H1 (cell line): ENCODE data around the gene ZNF726. TPM values are rescaled to one million over a fixed set of nuclear protein-coding genes. Genes with fewer than 3 reads are reported as not detected.

Experiments used
- CTCF ChIA-PET: fragments of 300-600 bp; sonication (Branson Sonifier 250); formaldehyde crosslinking; loops from one replicate; lab custom pipeline; 2021; ENCODE audit not compliant: partially characterized antibody; lab: Charles Lee
- POLR2A ChIA-PET: fragments of 300-600 bp; sonication (Branson Sonifier 250); formaldehyde crosslinking; loops from one replicate; lab custom pipeline; 2021; ENCODE audit warnings: inconsistent platforms; ENCODE audit not compliant: partially characterized antibody; lab: Charles Lee
- DNase-seq, 2 experiments: peaks; one replicate each; pipeline versions ENCODE4 v3.0.0 to v3.0.0-alpha.2; 2010 to 2022; ENCODE audit warnings: low spot score in 2 of 2, low read depth in 1 of 2, mixed read lengths in 1 of 2
- FAIRE-seq: peaks from 2 replicates; lab custom pipeline; 2011; peaks lifted over from hg19 to GRCh38; lab: Jason Lieb, UNC
- H2AFZ ChIP-seq: 2 replicates; pipeline ENCODE4 v1.8.1; 2012; ENCODE audit warnings: low read length, inconsistent platforms
- H2AK5ac ChIP-seq: 2 replicates; pipeline ENCODE4 v1.6.1; 2013; ENCODE audit warnings: low read depth, low read length
- H2BK120ac ChIP-seq: replicated peaks from 2 replicates; pipeline ENCODE3; 2013; ENCODE audit warnings: low read depth, low read length, inconsistent platforms
- H2BK12ac ChIP-seq: 2 replicates; pipeline ENCODE4 v1.6.1; 2013; ENCODE audit warnings: low read depth, low read length
- H2BK15ac ChIP-seq: 2 replicates; pipeline ENCODE4 v1.6.1; 2013; ENCODE audit warnings: low read length
- H2BK20ac ChIP-seq: 2 replicates; pipeline ENCODE4 v1.6.1; 2013; ENCODE audit warnings: low read length
- H2BK5ac ChIP-seq: 2 replicates; pipeline ENCODE4 v1.6.1; 2013; ENCODE audit warnings: low read depth, low read length
- H3K14ac ChIP-seq: 2 replicates; pipeline ENCODE4 v1.6.1; 2013; ENCODE audit warnings: inconsistent platforms; ENCODE audit not compliant: insufficient read length
- H3K18ac ChIP-seq: 2 replicates; pipeline ENCODE4 v1.6.1; 2013; ENCODE audit warnings: low read length; ENCODE audit errors: extremely low read depth
- H3K23ac ChIP-seq: 2 replicates; pipeline ENCODE4 v1.6.1; 2013; ENCODE audit warnings: inconsistent platforms; ENCODE audit not compliant: insufficient read length
- H3K23me2 ChIP-seq: 2 replicates; pipeline ENCODE4 v1.6.1; 2013; ENCODE audit warnings: low read depth, low read length
- H3K27ac ChIP-seq: 2 replicates; pipeline ENCODE4 v1.6.1; 2011; ENCODE audit warnings: low read depth, low read length, inconsistent platforms
- H3K27me3 ChIP-seq, 4 experiments: replicated peaks in 1 of 4; 1 replicate in 1 of 4; 2 replicates in 3 of 4; pipeline versions ENCODE4 v1.6.1 to v1.8.1; 2011 to 2013; ENCODE audit warnings: low read length in 3 of 4, mild to moderate bottlenecking in 3 of 4, inconsistent platforms in 2 of 4, mixed read lengths in 2 of 4, moderate library complexity in 1 of 4; ENCODE audit not compliant: control insufficient read depth in 3 of 4, insufficient read depth in 3 of 4; ENCODE audit errors: extremely low read depth in 1 of 4
- H3K36me3 ChIP-seq, 4 experiments: 2 replicates each; pipeline versions ENCODE4 v1.6.1 to v1.8.1; 2011 to 2013; ENCODE audit warnings: mild to moderate bottlenecking in 4 of 4, low read length in 3 of 4, moderate library complexity in 2 of 4, control low read depth in 1 of 4, inconsistent platforms in 1 of 4; ENCODE audit not compliant: insufficient read depth in 4 of 4, control insufficient read depth in 2 of 4
- H3K4ac ChIP-seq: replicated peaks from 2 replicates; pipeline ENCODE3; 2013; ENCODE audit warnings: low read length, low read depth, mixed read lengths, inconsistent platforms; ENCODE audit not compliant: insufficient read length
- H3K4me1 ChIP-seq, 4 experiments: replicated peaks in 1 of 4; 1 replicate in 1 of 4; 2 replicates in 3 of 4; pipeline versions ENCODE4 v1.6.1 to v1.8.1; 2011 to 2013; ENCODE audit warnings: low read length in 3 of 4, inconsistent platforms in 2 of 4, mixed read lengths in 1 of 4; ENCODE audit not compliant: insufficient read depth in 4 of 4, control insufficient read depth in 3 of 4
- H3K4me2 ChIP-seq, 2 experiments: 2 replicates each; pipeline versions ENCODE4 v1.6.1 to v1.8.1; 2011 to 2013; ENCODE audit warnings: low read depth in 2 of 2, low read length in 2 of 2, control low read depth in 1 of 2, inconsistent platforms in 1 of 2, mild to moderate bottlenecking in 1 of 2; ENCODE audit not compliant: insufficient read depth in 1 of 2
- H3K4me3 ChIP-seq, 4 experiments: fragments of 200-600, 300-600 bp in 1 of 4; sonication (generic), shearing (Covaris generic), sonication (Bioruptor Twin) in 1 of 4; 2 replicates each; pipeline versions ENCODE4 v1.5.1 to v1.8.1; 2011 to 2016; ENCODE audit warnings: low read length in 4 of 4, low read depth in 3 of 4, control low read depth in 2 of 4, inconsistent platforms in 2 of 4, mild to moderate bottlenecking in 2 of 4, mixed read lengths in 1 of 4, moderate library complexity in 1 of 4; ENCODE audit not compliant: insufficient read depth in 2 of 4; ENCODE audit errors: extremely low read depth in 1 of 4
- H3K56ac ChIP-seq: replicated peaks from 2 replicates; pipeline ENCODE3; 2013; ENCODE audit warnings: low read depth, mild to moderate bottlenecking, mixed read lengths, low read length, inconsistent platforms; ENCODE audit not compliant: insufficient read length
- H3K79me1 ChIP-seq: 2 replicates; pipeline ENCODE4 v1.6.1; 2013; ENCODE audit warnings: low read depth, low read length, control low read depth
- H3K79me2 ChIP-seq, 2 experiments: 2 replicates each; pipeline versions ENCODE4 v1.6.1 to v1.8.1; 2012 to 2013; ENCODE audit warnings: low read length in 2 of 2, mild to moderate bottlenecking in 2 of 2, inconsistent platforms in 1 of 2; ENCODE audit not compliant: insufficient read depth in 2 of 2, control insufficient read depth in 1 of 2
- H3K9ac ChIP-seq, 4 experiments: replicated peaks in 1 of 4; 1 replicate in 1 of 4; 2 replicates in 3 of 4; pipeline versions ENCODE4 v1.6.1 to v1.8.1; 2011 to 2013; ENCODE audit warnings: low read depth in 3 of 4, low read length in 3 of 4, control low read depth in 2 of 4, mild to moderate bottlenecking in 2 of 4, moderate library complexity in 2 of 4, inconsistent platforms in 1 of 4; ENCODE audit errors: extremely low read depth in 1 of 4
- H3K9me3 ChIP-seq, 2 experiments: 2 replicates each; pipeline versions ENCODE4 v1.6.1 to v1.8.1; 2012 to 2013; ENCODE audit warnings: mild to moderate bottlenecking in 2 of 2, moderate library complexity in 2 of 2, control low read depth in 1 of 2, inconsistent platforms in 1 of 2, low read depth in 1 of 2, low read length in 1 of 2, mixed read lengths in 1 of 2; ENCODE audit not compliant: insufficient read depth in 2 of 2
- H4K20me1 ChIP-seq, 2 experiments: replicated peaks in 1 of 2; 2 replicates each; pipeline versions ENCODE3 to v1.8.1; 2011 to 2013; ENCODE audit warnings: inconsistent platforms in 2 of 2, low read length in 2 of 2, mild to moderate bottlenecking in 1 of 2; ENCODE audit not compliant: insufficient read depth in 2 of 2, control insufficient read depth in 1 of 2
- H4K5ac ChIP-seq: 2 replicates; pipeline ENCODE4 v1.6.1; 2013; ENCODE audit warnings: low read length, low read depth, mixed read lengths, inconsistent platforms; ENCODE audit not compliant: insufficient read length
- H4K8ac ChIP-seq: 2 replicates; pipeline ENCODE4 v1.8.0; 2013; ENCODE audit warnings: mild to moderate bottlenecking, moderate library complexity, low read length, inconsistent platforms; ENCODE audit not compliant: insufficient read depth; ENCODE audit errors: extremely low read depth
- H4K91ac ChIP-seq: replicated peaks from 2 replicates; pipeline ENCODE3; 2013; ENCODE audit warnings: low read length, mixed read lengths, inconsistent platforms; ENCODE audit not compliant: insufficient read length
- JUN ChIP-seq: IDR thresholded peaks from 2 replicates; pipeline ENCODE4 v1.6.1; 2011; ENCODE audit warnings: low read depth, mild to moderate bottlenecking, improper control_type of control experiment, low read length
- PHF8 ChIP-seq: fragments of 200-600 bp; sonication (generic); conservative IDR thresholded peaks from 2 replicates; pipeline ENCODE4 v1.7.1; 2012; ENCODE audit warnings: low read depth, mild to moderate bottlenecking, inconsistent platforms, low read length, moderate library complexity
- ZNF274 ChIP-seq: IDR thresholded peaks from 2 replicates; pipeline ENCODE4 v1.7.0; 2012; ENCODE audit warnings: low read length, borderline replicate concordance; ENCODE audit errors: extremely low read depth
- WGBS, 2 experiments: shearing (Covaris generic) in 1 of 2; methylation state at CpG; one replicate each; pipeline versions ENCODE4 v1.1.6 to v1.1.7; 2013 to 2015; ENCODE audit warnings: low lambda C conversion rate in 2 of 2, mixed read lengths in 2 of 2, inconsistent platforms in 1 of 2, low coverage in 1 of 2, missing lambda C conversion rate in 1 of 2; ENCODE audit not compliant: insufficient replicate concordance in 2 of 2, insufficient coverage in 1 of 2, insufficient read length in 1 of 2; ENCODE audit errors: extremely low coverage in 1 of 2, missing lambda C conversion rate in 1 of 2; 5-methylcytosine and 5-hydroxymethylcytosine counted together
- long read RNA-seq, 2 experiments: library from RNA in 1 of 2; library from capped mRNA in 1 of 2; stranded (forward); transcript quantifications; one replicate each; pipeline ENCODE4 v2.0.0, GENCODE V29; 2021; ENCODE audit warnings: inconsistent platforms in 1 of 2
- polyA minus RNA-seq, 3 experiments: library from RNA; depleted of rRNA, polyadenylated mRNA; stranded (reverse); fragments of >200 nt; gene quantifications; 1 replicate in 2 of 3; 2 replicates in 1 of 3; pipeline ENCODE4 v1.2.3, GENCODE V29; 2011
- polyA plus RNA-seq, 7 experiments: library from polyadenylated mRNA; depleted of rRNA in 3 of 7; stranded (reverse) in 5 of 7; unstranded in 2 of 7; fragments of >200 nt in 5 of 7; fragments of 200-250 nt in 2 of 7; gene quantifications; 1 replicate in 5 of 7; 2 replicates in 1 of 7; 4 replicates in 1 of 7; pipeline versions ENCODE4 v1.2.1 to v1.2.3, GENCODE V29; 2011 to 2013; ENCODE audit warnings: missing spikeins in 2 of 7, mixed read lengths in 2 of 7
- total RNA-seq: library from RNA; stranded (reverse); fragmentation: NEBNext Ultra II Directional; extraction: Animal tissue kit (Norgen Biotek cat#: 25700); gene quantifications from 2 replicates; pipeline ENCODE4 v1.2.1, GENCODE V29; 2021

ZNF726 gene
- total RNA-seq: not detected in 2 replicates
- not detected in 2 replicates for polyA plus RNA-seq (2011; rRNA removed)
- not detected for polyA plus RNA-seq (2011; cell fraction: cytosol; rRNA removed)
- not detected for polyA plus RNA-seq (2011; cell fraction: nucleus; rRNA removed)
- polyA plus RNA-seq (2012, experiment 1 of 2): not detected in 4 replicates
- polyA plus RNA-seq (2012, experiment 2 of 2): not detected
- 3.1 TPM for polyA plus RNA-seq (2013, experiment 1 of 2)
- 2.8 TPM for polyA plus RNA-seq (2013, experiment 2 of 2)
- polyA minus RNA-seq (2011; rRNA and poly(A)+ RNA removed): not detected in 2 replicates
- not detected for polyA minus RNA-seq (2011; cell fraction: cytosol; rRNA and poly(A)+ RNA removed)
- polyA minus RNA-seq (2011; cell fraction: nucleus; rRNA and poly(A)+ RNA removed): not detected
- long read RNA-seq, experiment 1, partial matches to known transcripts: 0 of 1 reads
- long read RNA-seq, experiment 1, other reads (novel, unspliced or antisense): 1 of 1 reads
- long read RNA-seq, experiment 2: 0 reads

DNA sequence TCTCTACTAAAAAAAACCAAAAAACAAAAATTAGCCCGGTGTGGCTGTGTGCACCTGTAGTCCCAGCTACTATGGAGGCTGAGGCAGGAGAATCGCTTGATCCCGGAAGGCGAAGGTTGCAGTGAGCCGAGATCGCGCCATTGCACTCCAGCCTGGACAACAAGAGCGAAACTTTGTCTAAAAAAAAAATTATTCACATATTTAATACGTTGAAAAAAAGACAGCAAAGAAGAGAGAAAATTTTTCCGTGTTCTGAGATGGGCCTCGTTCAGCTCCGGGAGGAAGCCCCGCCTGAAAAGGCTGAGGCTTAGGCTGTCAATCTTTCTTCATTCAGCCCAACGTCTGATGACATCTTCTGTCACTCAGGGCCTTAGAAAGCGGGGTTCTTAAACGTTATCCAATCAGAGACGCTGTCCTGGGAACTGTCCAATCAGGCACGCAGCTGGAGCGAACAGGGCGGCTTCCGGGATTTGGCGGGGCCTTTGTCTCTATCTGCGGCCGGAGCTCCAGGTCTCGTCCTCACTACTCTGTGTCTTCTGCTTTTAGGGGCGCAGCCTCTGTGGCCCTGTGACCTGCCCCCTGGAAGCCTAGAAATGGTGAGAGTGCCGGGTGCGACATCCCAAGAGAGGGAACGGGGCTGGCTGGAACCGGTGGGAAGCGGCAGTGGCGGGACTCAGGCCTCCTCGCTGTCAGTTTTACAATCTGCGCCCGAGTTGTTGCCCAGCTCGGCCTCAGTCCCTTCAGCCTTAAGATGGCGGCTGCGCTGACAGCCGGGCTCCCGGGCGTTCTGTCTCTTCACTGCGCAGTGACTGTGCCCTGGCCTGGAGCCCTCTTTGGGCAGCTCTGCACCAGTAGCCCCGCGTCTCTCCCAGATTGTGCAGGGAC lies at the start of gene ZNF726:
ZNF726 (plus strand) TSS at position 485 of the 885 bp plus-strand sequence; CDS start at position 594, 109 bp downstream.
- Histone ChIP-seq H3K23me2 (no peaks in the 10 kb centered on the region), H2BK120ac (no peak within 1 kb of the TSS), H2BK15ac (no peak within 1 kb of the TSS), H3K4me2 (no peak within 1 kb of the TSS; a peak in 1 of 4 replicates), H3K4me3 (peak within 1 kb of the TSS in 1 of 4 experiments; percentile 47; a peak in 1 of 8 replicates), H2BK20ac (no peak within 1 kb of the TSS), H4K91ac (no peak within 1 kb of the TSS), H3K79me2 (no peaks in the 10 kb centered on the region), H3K27ac (no peak within 1 kb of the TSS), H4K20me1 (no peaks in the 10 kb centered on the region), H3K56ac (no peak within 1 kb of the TSS), H2BK12ac (no peak within 1 kb of the TSS), H2AK5ac (no peak within 1 kb of the TSS), H4K8ac (peak within 1 kb of the TSS; percentile 98), H3K14ac (no peak within 1 kb of the TSS), H3K9ac (peak within 1 kb of the TSS in 1 of 4 experiments; percentile 75; a peak in 1 of 7 replicates), H3K9me3 (peaks cover 51 to 79% of the 10 kb centered on the region in 2 experiments), H3K23ac (no peak within 1 kb of the TSS), H2AFZ (no peak within 1 kb of the TSS), H3K4me1 (no peaks in the 10 kb centered on the region), H3K27me3 (no peaks in the 10 kb centered on the region), H3K79me1 (no peaks in the 10 kb centered on the region), H3K36me3 (no peaks in the 10 kb centered on the region), H3K18ac (no peak within 1 kb of the TSS), H3K4ac (no peak within 1 kb of the TSS), H4K5ac (no peak within 1 kb of the TSS), H2BK5ac (no peak within 1 kb of the TSS)
- CTCF ChIA-PET: no interaction called here
- WGBS, 2 experiments: 90% methylated on average over 39 of the region's 44 CpGs; no CpG with 5 or more reads in 1 of the 2 experiments
- POLR2A ChIA-PET: interaction anchor here (0.6 to 1.8 kb wide), 5 partner anchors 59 to 575 kb away, joined by 3 to 11 read pairs (median 4); partner anchors contain the start of gene ZNF254
- no peak for DNase-seq
- no peak for FAIRE-seq
- TF ChIP-seq JUN (no peak), PHF8 (no peak), ZNF274 (no peak)
